Effector CD4-positive, alpha-beta T cell (primary cell): ENCODE results near the gene DPF3.

Experiments
- DNase-seq: peaks from one replicate; pipeline ENCODE4 v3.0.0-alpha.2; 2020

DPF3 gene

GRCh38 chr14:72589652-72590051, 304.2 kb downstream of the DPF3 start:
- DNase-seq = no peak

- no peak for DNase-seq
These were observed 305.4 kb downstream of the DPF3 start for GRCh38 chr14:72588521-72588920.

- no peak for DNase-seq
These were observed 310.3 kb downstream of the DPF3 start for GRCh38 chr14:72583316-72584272.

DNA sequence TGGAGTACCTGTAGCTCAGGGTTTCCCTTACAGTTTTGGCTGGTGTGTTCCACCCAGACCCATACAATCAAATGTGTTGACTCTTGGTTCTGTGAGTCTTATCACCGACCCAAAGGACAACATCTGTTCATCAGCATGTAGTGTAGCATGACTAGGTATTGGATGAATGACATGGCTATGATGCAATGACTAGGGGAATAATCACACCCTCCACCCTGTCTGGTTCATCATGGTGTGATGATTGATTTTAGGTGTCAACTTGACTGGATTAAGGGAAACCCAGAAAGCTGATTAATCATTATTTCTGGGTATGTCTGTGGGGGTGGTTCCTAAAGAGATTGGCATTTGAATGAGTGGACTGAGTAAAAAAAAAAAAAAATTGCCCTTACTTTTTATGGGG, 311.3 kb downstream of the DPF3 start:
- no peak for DNase-seq

GRCh38 chr14:72578514-72578913, 315.4 kb downstream of the DPF3 start:
- DNase-seq = no peak

DNA sequence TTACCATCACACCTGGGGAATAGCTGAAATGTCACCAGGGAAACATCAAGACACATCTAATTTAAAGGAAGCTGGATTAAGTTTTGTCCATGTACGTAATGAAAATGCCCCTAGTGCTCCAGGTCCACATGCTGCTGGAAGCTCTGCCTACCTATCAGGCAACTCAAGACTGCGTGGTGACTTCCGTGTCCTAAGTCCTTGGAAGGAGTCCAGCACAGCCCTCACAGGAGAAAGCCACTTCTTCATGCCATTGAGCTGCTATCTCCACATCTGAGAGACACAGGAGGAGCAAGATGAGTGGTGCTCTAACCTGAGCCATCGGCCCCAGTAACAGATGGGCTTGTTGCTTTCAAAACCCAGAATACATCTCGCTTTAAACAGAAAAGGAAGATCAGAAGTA, 316.4 kb downstream of the DPF3 start:
- no peak for DNase-seq

DNA sequence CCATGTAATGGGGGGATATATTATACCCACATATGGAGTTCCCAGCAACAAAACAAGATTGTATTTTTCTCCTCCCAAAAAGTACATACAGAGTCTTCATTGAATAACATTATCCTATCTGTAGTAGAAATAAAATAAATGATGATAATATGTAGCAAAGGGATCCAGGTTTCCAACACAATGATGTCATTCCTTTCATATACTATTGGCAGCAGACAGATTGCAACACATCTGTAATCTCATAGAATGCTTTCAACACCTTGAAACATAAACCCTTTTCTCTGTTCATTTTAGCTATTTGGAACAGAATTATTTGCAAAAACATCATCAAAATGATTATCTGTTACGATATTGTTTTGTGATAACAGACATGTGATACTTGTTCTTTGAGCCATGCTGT, 317.6 kb downstream of the DPF3 start:
- DNase-seq = no peak

DNA sequence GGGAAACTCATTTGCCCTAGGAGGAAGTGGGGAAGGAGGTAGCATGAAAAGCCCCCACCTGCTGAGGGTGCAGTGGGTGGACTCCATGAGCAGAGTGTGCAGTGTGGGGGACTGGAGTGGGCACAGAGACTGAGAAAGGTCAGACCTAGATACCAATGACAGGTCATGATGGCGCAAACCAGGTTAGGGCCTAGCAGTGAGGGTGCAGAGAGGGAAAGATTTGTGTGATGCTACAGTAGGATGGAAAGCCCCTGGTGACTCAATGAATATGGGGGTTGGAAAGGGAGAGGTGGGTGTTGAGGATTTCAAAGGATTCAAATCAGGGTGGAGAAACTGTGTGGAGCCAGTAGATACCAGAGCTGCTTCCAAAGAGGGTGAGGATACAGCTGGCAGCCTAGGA, 319.2 kb downstream of the DPF3 start:
- no peak for DNase-seq

- no peak for DNase-seq
These were observed 320.0 kb downstream of the DPF3 start for GRCh38 chr14:72573725-72574417.
